MM.1S (cell line): ENCODE data around the gene RNFT2.

Experiments used
- EZH2 ChIP-seq: fragments of 300-600 bp; sonication (generic); optimal IDR thresholded peaks from 2 replicates; pipeline ENCODE3; 2017; ENCODE audit warnings: low read depth, mild to moderate bottlenecking, antibody characterized with exemption, low read length, mixed read lengths
- TF ChIP-seq, protein P1 (sequence below): fragments of 300-600 bp; sonication (generic); IDR thresholded peaks from 2 replicates; pipeline ENCODE4 v1.5.1; 2016; ENCODE audit warnings: antibody characterized with exemption, low read length, mixed read lengths

DNA sequence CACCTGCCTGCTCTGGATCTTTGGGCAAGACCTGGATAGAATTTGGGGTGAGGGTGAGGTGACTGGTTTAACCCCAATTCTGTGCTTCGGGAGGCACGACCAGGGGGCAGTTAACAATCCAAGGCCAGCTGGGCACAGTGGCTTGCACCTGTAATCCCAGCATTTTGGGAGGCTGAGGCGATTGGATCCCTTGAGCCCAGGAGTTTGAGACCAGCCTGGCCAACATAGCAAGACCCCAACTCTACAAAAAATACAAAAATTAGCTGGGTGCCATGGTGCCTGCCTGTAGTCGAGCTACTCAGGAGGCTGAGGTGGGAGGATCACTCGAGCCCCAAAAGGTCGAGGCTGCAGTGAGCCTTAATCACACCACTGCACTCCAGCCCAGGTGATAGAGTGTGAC lies 105.0 kb downstream of the RNFT2 start:
- TF ChIP-seq, protein P1, sequence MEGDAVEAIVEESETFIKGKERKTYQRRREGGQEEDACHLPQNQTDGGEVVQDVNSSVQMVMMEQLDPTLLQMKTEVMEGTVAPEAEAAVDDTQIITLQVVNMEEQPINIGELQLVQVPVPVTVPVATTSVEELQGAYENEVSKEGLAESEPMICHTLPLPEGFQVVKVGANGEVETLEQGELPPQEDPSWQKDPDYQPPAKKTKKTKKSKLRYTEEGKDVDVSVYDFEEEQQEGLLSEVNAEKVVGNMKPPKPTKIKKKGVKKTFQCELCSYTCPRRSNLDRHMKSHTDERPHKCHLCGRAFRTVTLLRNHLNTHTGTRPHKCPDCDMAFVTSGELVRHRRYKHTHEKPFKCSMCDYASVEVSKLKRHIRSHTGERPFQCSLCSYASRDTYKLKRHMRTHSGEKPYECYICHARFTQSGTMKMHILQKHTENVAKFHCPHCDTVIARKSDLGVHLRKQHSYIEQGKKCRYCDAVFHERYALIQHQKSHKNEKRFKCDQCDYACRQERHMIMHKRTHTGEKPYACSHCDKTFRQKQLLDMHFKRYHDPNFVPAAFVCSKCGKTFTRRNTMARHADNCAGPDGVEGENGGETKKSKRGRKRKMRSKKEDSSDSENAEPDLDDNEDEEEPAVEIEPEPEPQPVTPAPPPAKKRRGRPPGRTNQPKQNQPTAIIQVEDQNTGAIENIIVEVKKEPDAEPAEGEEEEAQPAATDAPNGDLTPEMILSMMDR: no peak
- TF ChIP-seq EZH2: no peak
